Measurements from ENCODE around the gene PYGO2. TPM values are rescaled to one million over a fixed set of nuclear protein-coding genes. Genes with fewer than 3 reads are reported as not detected.

Gene PYGO2
- total and polyA plus RNA-seq, 2 donors from 2014 or later, result 26.9 to 32.8 TPM

DNA sequence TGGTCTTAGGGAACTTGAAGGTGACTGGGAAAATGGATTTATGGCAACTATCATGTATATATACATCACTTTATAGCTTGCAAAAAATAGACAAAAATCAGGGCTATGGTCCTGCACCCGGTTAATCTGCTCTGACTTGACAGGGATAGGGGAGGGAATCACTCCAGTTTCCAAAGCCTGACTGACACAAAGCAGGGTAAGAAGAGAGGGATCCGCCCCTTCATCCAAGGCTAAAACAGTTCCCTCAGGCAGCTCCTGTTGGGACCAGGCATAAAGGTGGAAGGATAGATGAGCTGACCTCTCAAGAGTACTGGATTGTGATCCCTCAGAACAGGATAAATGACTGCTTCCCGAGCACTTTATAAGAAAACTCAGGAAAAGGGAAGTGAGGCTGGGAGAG, 7.0 kb downstream of the PYGO2 start:
- Histone ChIP-seq H3K36me3 (ENCODE audit: control insufficient read depth in 2 of 3, insufficient read depth in 3 of 3, low read length in 3 of 3) (peaks cover 0 to 8% (median 0%) of the 10 kb centered on the region in 3 donors), H3K9me3 (ENCODE audit: control insufficient read depth in 2 of 3, insufficient read depth in 1 of 3, low read length in 3 of 3) (no peaks in the 10 kb centered on the region), H3K27ac (ENCODE audit: low read depth in 2 of 2, low read length in 2 of 2) (peak overlapping the region; percentile 17 to 78), H3K4me1 (ENCODE audit: control insufficient read depth in 2 of 3, insufficient read depth in 2 of 3, low read depth in 1 of 3, low read length in 3 of 3) (peaks cover 4 to 37% (median 19%) of the 10 kb centered on the region in 3 donors), H3K27me3 (ENCODE audit: control insufficient read depth, insufficient read depth, low read length) (no peaks in the 10 kb centered on the region), H3K9ac (ENCODE audit: low read length in 3 of 3) (peak overlapping the region in 1 of 3 donors; percentile 82), H3K4me3 (ENCODE audit: low read length in 3 of 3) (peak overlapping the region in 1 of 3 donors; percentile 88)
- TF ChIP-seq, protein P1, sequence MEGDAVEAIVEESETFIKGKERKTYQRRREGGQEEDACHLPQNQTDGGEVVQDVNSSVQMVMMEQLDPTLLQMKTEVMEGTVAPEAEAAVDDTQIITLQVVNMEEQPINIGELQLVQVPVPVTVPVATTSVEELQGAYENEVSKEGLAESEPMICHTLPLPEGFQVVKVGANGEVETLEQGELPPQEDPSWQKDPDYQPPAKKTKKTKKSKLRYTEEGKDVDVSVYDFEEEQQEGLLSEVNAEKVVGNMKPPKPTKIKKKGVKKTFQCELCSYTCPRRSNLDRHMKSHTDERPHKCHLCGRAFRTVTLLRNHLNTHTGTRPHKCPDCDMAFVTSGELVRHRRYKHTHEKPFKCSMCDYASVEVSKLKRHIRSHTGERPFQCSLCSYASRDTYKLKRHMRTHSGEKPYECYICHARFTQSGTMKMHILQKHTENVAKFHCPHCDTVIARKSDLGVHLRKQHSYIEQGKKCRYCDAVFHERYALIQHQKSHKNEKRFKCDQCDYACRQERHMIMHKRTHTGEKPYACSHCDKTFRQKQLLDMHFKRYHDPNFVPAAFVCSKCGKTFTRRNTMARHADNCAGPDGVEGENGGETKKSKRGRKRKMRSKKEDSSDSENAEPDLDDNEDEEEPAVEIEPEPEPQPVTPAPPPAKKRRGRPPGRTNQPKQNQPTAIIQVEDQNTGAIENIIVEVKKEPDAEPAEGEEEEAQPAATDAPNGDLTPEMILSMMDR (IDR thresholded peaks at IDR 0.05; ENCODE audit: borderline replicate concordance, extremely low read depth, insufficient read depth), result no peak
- DNase-seq (no peak), FAIRE-seq (no peak)
- intact Hi-C loops (cut with DNase I), result no loop called here

- H3K27ac ChIP-seq (ENCODE audit: low read depth in 2 of 2, low read length in 2 of 2), result peak overlapping the region in 1 of 2 donors; percentile 32
- TF ChIP-seq, protein P1 (IDR thresholded peaks at IDR 0.05; ENCODE audit: borderline replicate concordance, extremely low read depth, insufficient read depth), result no peak
- no peaks in the 10 kb centered on the region for H3K27me3 ChIP-seq (ENCODE audit: control insufficient read depth, insufficient read depth, low read length)
- FAIRE-seq (no peak), DNase-seq (no peak)
- H3K4me1 ChIP-seq (ENCODE audit: control insufficient read depth in 2 of 3, insufficient read depth in 2 of 3, low read depth in 1 of 3, low read length in 3 of 3), result peaks cover 4 to 37% (median 19%) of the 10 kb centered on the region in 3 donors
- peak overlapping the region in 1 of 3 donors; percentile 82 for H3K9ac ChIP-seq (ENCODE audit: low read length in 3 of 3)
- intact Hi-C loops (cut with DNase I), result no loop called here
- H3K4me3 ChIP-seq (ENCODE audit: low read length in 3 of 3), result peak overlapping the region in 2 of 3 donors; percentile 2 to 7
- H3K36me3 ChIP-seq (ENCODE audit: control insufficient read depth in 2 of 3, insufficient read depth in 3 of 3, low read length in 3 of 3), result peaks cover 0 to 8% (median under 1%) of the 10 kb centered on the region in 3 donors
- H3K9me3 ChIP-seq (ENCODE audit: control insufficient read depth in 2 of 3, insufficient read depth in 1 of 3, low read length in 3 of 3), result no peaks in the 10 kb centered on the region
Measured at GRCh38 chr1:154953611-154954038, 8.0 kb downstream of the PYGO2 start.

GRCh38 chr1:154952664-154953063, 8.9 kb downstream of the PYGO2 start:
- Histone ChIP-seq H3K27me3 (ENCODE audit: control insufficient read depth, insufficient read depth, low read length) (no peaks in the 10 kb centered on the region), H3K9me3 (ENCODE audit: control insufficient read depth in 2 of 3, insufficient read depth in 1 of 3, low read length in 3 of 3) (no peaks in the 10 kb centered on the region), H3K36me3 (ENCODE audit: control insufficient read depth in 2 of 3, insufficient read depth in 3 of 3, low read length in 3 of 3) (peaks cover 0 to 11% (median 6%) of the 10 kb centered on the region in 3 donors), H3K9ac (ENCODE audit: low read length in 3 of 3) (no peak overlapping the region), H3K4me3 (ENCODE audit: low read length in 3 of 3) (no peak overlapping the region), H3K27ac (ENCODE audit: low read depth in 2 of 2, low read length in 2 of 2) (peak overlapping the region in 1 of 2 donors; percentile 14), H3K4me1 (ENCODE audit: control insufficient read depth in 2 of 3, insufficient read depth in 2 of 3, low read depth in 1 of 3, low read length in 3 of 3) (peaks cover 4 to 37% (median 19%) of the 10 kb centered on the region in 3 donors)
- intact Hi-C loops (cut with DNase I), result no loop called here
- DNase-seq, result peak in 1 of 5 donors; percentile 13
- TF ChIP-seq, protein P1 (IDR thresholded peaks at IDR 0.05; ENCODE audit: borderline replicate concordance, extremely low read depth, insufficient read depth), result no peak
- no peak for FAIRE-seq

Measured in kidney (tissue), 14 donors.